GM19468 (cell line): ENCODE results near the gene MLKL.
"Not testable (repeated sequence)": the region's sequence is repeated elsewhere in the genome, so short reads cannot be mapped to it uniquely, and the experiment has no call there.

Experiments
- ATAC-seq: cut with Tn5 transposase; IDR thresholded peaks from one replicate; pipeline ENCODE4 v1.9.1; 2021; ENCODE audit warnings: mild to moderate bottlenecking, moderate library complexity, moderate number of reproducible peaks; ENCODE audit not compliant: unreplicated experiment; ENCODE audit errors: extremely low read depth

The MLKL gene

DNA sequence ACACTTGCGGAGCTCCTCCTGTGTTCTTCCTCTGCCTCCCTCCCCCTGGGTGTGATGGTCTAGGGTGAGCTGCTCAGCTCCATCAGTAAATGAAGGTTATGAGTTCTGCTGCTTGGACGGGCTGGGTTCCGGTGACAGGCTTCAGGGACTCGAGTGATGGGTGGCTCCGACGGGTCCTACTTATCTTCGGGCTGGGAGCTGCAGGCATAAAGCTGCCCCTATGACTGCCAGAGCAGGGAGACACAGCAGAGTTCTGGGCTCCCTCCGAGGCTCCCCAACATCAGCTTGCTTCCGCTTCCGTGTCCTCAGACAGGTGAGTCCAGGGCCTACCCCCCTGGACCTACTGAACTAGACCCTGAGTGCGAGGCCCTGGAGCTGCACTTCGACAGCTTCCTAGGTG, 11.3 kb upstream of the MLKL start:
- ATAC-seq: no peak

DNA sequence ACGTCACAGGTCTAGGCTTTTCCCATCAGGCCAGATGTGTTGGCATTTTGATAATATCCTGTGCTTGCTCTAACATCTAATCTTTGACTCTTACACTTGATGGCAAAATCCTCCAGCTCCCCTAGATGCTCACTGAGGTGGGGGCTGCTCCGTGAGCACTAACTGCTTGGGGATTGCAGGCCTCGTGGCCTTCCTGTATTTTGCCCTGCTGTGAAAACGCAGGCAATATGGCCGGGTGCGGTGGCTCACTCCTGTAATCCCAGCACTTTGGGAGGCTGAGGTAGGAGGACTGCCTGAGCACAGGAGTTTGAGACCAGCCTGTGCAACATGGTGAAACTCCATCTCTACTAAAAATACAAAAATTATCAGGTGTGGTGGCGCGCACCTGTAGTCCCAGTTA, 9.7 kb upstream of the MLKL start:
- ATAC-seq: no peak

DNA sequence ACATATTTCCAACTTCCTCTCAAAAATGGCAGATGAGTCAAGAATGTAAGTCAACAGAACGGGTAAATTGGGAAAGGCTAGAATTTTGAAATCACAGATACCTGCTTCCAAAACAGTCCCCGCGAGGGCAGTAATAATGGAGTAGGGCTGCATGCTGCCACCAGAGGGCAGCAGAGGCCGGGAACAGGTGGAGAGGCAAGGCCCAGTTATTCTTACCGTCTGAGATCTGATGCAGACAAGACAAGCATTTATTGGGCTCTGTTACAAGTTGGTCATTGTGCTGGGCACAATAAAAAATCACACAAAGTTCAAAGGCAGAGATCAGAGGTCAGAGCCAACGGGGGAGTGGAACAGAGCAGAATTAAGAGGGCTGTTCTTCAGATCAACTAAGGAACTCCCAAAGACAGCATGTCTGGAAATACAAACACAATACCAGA, 8.8 kb upstream of the MLKL start:
- ATAC-seq: no peak

- no peak for ATAC-seq
Measured at GRCh38 chr16:74700116-74700437, 585 bp downstream of the MLKL start.

DNA sequence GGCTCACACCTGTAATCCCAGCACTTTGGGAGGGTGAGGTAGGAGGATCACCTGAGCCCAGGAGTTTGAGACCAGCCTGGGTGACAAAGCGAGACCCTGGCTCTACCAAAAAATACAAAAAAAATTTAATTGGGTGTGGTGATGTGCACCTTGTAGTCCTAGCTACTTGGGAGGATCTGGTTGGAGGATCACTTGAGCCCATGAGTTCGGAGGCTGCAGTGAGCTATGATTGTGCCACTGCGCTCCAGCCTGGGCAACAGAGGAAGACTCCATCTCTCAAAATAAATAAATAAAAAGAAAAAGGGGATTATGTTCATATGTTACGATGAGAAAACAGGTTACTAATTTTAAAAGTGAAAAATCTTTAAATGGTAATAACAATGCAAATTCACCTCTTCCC, 996 bp downstream of the MLKL start:
- ATAC-seq: no peak

DNA sequence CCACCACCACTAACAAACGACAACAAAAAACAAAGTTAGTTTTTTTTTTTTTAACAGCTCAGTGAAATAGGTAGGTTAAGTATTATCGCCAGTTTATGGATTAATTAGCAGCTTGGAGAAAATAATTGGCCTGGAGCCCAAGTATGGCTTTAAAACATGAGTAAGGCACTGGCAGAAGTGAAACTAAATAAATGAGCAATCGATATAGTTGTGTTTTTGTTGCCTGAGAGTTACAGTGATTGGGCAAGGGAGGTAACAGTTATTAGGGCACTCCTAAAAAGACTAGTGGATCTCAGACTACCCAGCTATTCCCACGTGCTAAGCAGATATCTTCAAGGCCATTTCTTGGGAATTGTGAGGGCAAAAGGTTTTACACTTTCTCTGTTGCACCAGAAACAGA, 2.4 kb downstream of the MLKL start:
- no peak for ATAC-seq

DNA sequence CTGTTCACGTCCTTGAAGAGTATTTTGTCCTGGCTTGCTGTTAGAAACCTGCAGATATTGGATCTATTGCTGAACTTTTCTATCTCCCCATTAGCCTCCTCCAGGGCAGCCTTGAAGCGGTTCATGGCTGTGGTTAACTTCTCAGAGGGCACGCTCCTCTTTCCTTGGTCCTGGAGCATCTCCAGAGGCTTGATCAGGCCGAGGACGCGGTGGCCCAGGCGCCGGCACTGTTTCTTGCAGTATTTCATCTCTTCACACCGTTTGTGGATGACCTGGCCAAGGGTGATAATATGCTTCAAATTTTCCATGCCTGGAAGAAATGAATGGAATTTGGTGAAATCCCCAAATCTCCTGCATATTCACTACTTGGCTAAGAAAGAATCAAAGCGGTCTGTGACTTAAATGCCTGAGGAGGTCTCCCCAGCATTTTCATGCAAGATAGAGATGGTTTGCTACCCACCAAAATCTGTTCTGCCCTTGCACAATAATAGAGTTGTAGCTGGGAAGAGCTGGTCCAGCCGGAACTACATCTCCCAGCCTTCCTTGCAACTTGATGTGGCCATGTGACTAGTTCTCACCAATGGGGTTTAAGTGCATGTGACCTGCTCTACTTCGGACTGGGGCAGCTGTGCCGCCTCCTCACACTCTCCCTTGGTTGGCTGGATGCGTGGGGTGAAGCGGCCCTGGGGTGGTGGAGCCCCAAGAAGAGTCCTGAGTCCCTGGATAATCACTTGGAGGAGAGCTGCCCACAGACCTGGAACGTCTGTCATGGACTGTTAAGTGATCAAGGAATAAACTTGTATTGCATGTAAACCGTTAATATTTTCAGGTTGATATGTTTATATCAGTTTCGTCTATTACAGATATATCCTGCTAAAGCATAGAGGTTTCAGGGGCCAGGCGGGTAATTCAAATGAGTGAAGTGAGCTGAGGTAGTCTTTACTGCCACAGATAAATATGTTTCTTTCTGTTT, 4.9 kb downstream of the MLKL start:
- ATAC-seq: peak; percentile 88

GRCh38 chr16:74691093-74691855, 9.4 kb downstream of the MLKL start:
- ATAC-seq: no peak

DNA sequence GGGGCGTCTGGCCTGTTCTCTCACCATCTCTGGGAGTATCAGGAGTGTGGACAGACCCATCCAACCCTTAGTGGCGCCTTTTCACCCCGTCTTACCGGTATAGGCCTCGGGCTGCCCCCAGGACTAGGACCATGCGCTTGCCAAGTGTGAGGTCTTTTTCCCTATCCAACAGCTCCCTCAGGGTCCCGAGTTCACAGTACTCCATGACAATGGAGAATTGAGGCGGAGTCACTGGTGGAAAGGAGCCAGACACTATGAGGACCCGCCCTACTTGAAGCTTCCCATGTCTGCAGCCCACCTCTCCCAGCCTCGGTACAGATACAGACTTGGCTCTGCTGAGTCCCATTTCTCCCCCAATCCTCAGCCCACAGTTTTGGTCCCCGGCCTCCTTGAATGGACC, 18.1 kb downstream of the MLKL start:
- ATAC-seq: no peak

GRCh38 chr16:74680681-74681080, 20.0 kb downstream of the MLKL start:
- no peak for ATAC-seq

- no peak for ATAC-seq
Measured at GRCh38 chr16:74679983-74680382, 20.7 kb downstream of the MLKL start.

GRCh38 chr16:74677868-74678267, 22.8 kb downstream of the MLKL start:
- no peak for ATAC-seq

- ATAC-seq: no peak
Measured at GRCh38 chr16:74673876-74674275, 26.8 kb downstream of the MLKL start.

- not testable (repeated sequence) for ATAC-seq
Measured at GRCh38 chr16:74668877-74669276, 31.8 kb downstream of the MLKL start.

DNA sequence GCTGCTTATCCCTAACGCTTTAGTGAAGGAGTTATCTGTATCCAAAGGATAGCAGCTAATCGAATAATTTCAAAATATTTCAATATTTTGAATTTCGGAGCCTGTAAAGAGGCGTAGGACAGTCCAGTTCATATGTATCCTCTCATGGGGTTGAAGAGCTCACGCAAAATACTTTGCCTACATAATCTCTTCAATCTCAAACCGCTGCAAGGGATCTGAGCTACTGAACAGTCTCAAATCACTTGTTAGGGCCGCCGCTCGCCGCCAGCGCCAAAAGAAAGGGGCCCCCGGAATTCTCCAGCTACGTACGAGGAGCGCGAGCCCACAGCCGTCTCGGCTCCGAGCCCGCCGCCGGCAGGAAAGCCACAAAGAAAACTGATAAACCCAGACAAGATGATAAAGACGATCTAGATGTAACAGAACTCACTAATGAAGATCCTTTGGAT, 33.4 kb downstream of the MLKL start:
- no peak for ATAC-seq

DNA sequence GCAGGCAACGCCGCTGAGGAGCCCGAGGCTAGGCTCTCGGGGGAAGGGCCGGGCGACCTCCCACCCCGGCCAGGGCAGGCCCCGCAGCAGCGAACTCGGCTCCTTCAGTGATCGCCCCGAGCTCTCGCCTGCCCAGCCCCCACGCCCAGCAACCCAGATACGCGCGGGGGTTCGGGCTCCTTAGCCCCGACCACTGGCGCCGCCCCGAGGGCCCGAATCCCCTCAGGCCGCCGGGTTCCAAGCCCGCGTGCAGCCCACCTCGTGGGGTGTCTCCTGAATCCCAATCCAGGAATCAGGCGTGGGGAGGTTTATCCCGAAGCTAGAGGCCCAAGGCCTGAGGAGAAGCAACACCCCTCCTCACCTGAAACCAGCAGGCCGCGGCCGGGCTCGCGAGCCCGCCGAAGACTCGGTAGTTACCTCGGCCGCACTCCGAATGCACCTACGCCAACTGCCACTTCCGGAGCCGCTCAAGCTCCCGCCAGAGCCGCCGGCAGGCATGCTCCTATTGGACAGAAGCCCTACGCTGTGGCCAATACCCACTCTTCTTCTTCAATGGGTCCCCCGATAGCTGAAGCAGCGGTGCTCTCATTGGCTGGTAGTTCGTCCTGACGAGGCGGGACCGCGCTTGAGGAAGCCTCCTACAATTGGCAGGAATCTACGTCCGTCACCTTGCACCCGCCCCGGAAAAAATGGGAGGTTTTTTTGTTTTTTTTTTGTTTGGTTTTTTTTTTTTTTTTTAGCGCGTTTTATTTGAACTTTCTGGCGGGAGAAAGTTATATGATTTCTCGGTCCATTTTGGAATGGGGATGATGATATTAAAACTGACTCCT, 34.0 kb downstream of the MLKL start, which contains the start of gene RFWD3:
Gene RFWD3 (minus strand): TSS at position 453 of the 830 bp plus-strand sequence. CDS start 5,428 bp downstream, outside the sequence.
- ATAC-seq: peak; percentile 100

GRCh38 chr16:74666010-74666421, 34.6 kb downstream of the MLKL start:
- ATAC-seq: no peak

- no peak for ATAC-seq
Measured at GRCh38 chr16:74661064-74661463, 39.6 kb downstream of the MLKL start.

DNA sequence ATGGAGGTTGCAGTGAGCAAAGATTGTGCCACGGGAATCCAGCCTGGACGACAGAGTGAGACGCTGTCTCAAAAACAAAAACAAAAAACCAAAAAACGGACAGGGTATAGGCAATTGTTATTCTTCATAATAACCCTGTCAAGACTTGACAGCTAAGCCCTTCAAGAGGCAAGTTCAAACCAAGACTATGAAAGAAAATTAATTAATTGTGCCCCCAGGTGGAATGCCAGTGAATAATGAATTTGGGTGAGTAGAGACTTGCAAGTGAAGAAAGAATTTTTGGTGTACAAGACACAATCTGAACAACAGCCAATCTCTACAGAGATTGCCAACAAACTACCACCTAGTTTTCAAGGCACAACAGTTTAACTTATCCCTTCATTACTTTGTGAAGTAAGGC, 40.3 kb downstream of the MLKL start:
- no peak for ATAC-seq

DNA sequence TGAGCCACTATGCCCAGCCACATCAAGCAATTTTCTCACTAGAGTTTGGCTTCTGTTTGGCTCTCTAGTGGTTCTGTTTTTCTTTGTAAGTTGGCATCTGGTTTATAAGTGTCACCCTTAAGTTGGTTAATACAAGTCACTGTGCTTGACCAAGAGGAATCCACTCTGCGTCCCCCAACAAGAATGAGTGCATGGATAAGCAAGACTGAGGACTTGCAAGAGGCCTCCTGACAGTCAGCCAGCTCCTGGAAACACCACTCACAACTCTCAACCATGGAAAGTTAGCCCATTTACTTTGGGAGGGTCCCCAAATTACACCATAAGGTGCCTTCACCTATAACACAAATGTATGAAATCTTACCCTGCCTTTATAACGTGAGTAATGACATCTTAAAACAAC, 41.6 kb downstream of the MLKL start:
- no peak for ATAC-seq
